Thymus (tissue), 11 donors: Measurements from ENCODE around the gene TET2. TPM values are rescaled to one million over a fixed set of nuclear protein-coding genes. Genes with fewer than 3 reads are reported as not detected.

Experiments used
- DNase-seq, 9 donors: peaks; one replicate each; pipeline ENCODE4 v3.0.0-alpha.2; 2013; ENCODE audit warnings: low spot score in 9 of 9, low read depth in 6 of 9, missing footprints in 1 of 9
- H3K27ac ChIP-seq, 2 donors: one replicate each; pipeline ENCODE4 v1.5.1; 2013; ENCODE audit warnings: control low read depth in 1 of 2, low read depth in 1 of 2, low read length in 1 of 2, mild to moderate bottlenecking in 1 of 2, moderate library complexity in 1 of 2
- H3K27me3 ChIP-seq, 2 donors: one replicate each; pipeline ENCODE4 v1.5.1; 2013; ENCODE audit warnings: low read length in 1 of 2; ENCODE audit not compliant: control insufficient read depth in 2 of 2, insufficient read depth in 1 of 2
- H3K36me3 ChIP-seq, 2 donors: one replicate each; pipeline ENCODE4 v1.5.1; 2013; ENCODE audit warnings: low read length in 1 of 2, mild to moderate bottlenecking in 1 of 2, moderate library complexity in 1 of 2; ENCODE audit not compliant: control insufficient read depth in 2 of 2, insufficient read depth in 2 of 2
- H3K4me1 ChIP-seq, 2 donors: one replicate each; pipeline ENCODE4 v1.5.1; 2013; ENCODE audit warnings: low read length in 2 of 2; ENCODE audit not compliant: control insufficient read depth in 2 of 2, insufficient read depth in 2 of 2
- H3K4me3 ChIP-seq, 2 donors: one replicate each; pipeline ENCODE4 v1.5.1; 2013; ENCODE audit warnings: low read length in 2 of 2, control low read depth in 1 of 2, mild to moderate bottlenecking in 1 of 2
- H3K9me3 ChIP-seq, 2 donors: one replicate each; pipeline ENCODE4 v1.5.1; 2013; ENCODE audit warnings: low read length in 1 of 2, mild to moderate bottlenecking in 1 of 2; ENCODE audit not compliant: control insufficient read depth in 2 of 2, insufficient read depth in 1 of 2
- WGBS: extraction: QIAGEN DNeasy Blood & Tissue Kit; methylation state at CpG from one replicate; pipeline ENCODE4 v1.1.7; 2013; 5-methylcytosine and 5-hydroxymethylcytosine counted together
- polyA plus RNA-seq: library from polyadenylated mRNA; stranded (reverse); fragments of 200-250 nt; gene quantifications from one replicate; pipeline ENCODE4 v1.2.3, GENCODE V29; 2013
- total RNA-seq: library from RNA; stranded (reverse); fragments of 120-200 nt; gene quantifications from one replicate; pipeline ENCODE4 v1.2.4, GENCODE V29; 2013
- donor health status: healthy.

TET2 gene
- total and polyA plus RNA-seq, 2 donors: 6.5 to 17.1 TPM

- peaks cover 0 to 2% of the 10 kb centered on the region in 2 donors for H3K9me3 ChIP-seq
- H3K36me3 ChIP-seq: no peaks in the 10 kb centered on the region
- H3K4me1 ChIP-seq: no peaks in the 10 kb centered on the region
- H3K27ac ChIP-seq: no peak overlapping the region
- no peak for DNase-seq
- H3K4me3 ChIP-seq: no peak overlapping the region
- H3K27me3 ChIP-seq: no peaks in the 10 kb centered on the region
These were observed 27.3 kb upstream of the TET2 start for GRCh38 chr4:105119356-105119755.

GRCh38 chr4:105120626-105121025 is 26.1 kb upstream of the TET2 start:
- no peak for DNase-seq
- no peak overlapping the region for H3K27ac ChIP-seq
- no peaks in the 10 kb centered on the region for H3K4me1 ChIP-seq

GRCh38 chr4:105122350-105122749 is 24.3 kb upstream of the TET2 start:
- Histone ChIP-seq H3K9me3 (peaks cover 0 to under 1% of the 10 kb centered on the region in 2 donors), H3K4me1 (no peaks in the 10 kb centered on the region), H3K4me3 (no peak overlapping the region), H3K36me3 (no peaks in the 10 kb centered on the region), H3K27me3 (no peaks in the 10 kb centered on the region), H3K27ac (no peak overlapping the region)
- DNase-seq: no peak
- WGBS: 90% methylated on average over 4 of the region's 4 CpGs

More at GRCh38 chr4:105120626-105121025, 26.1 kb upstream of the TET2 start:
- H3K9me3 ChIP-seq: peaks cover 0 to 2% of the 10 kb centered on the region in 2 donors
- H3K36me3 ChIP-seq: no peaks in the 10 kb centered on the region
- H3K27me3 ChIP-seq: no peaks in the 10 kb centered on the region
- no peak overlapping the region for H3K4me3 ChIP-seq

GRCh38 chr4:105126311-105127169 is 20.1 kb upstream of the TET2 start:
- DNase-seq: no peak
- over 99% methylated on average over 3 of the region's 3 CpGs for WGBS
- Histone ChIP-seq H3K4me1 (no peaks in the 10 kb centered on the region), H3K27me3 (no peaks in the 10 kb centered on the region), H3K4me3 (no peak overlapping the region), H3K36me3 (no peaks in the 10 kb centered on the region), H3K9me3 (no peaks in the 10 kb centered on the region), H3K27ac (no peak overlapping the region)

- 96% methylated on average over 2 of the region's 2 CpGs for WGBS
- Histone ChIP-seq H3K36me3 (no peaks in the 10 kb centered on the region), H3K4me1 (no peaks in the 10 kb centered on the region), H3K27me3 (no peaks in the 10 kb centered on the region), H3K27ac (no peak overlapping the region), H3K9me3 (no peaks in the 10 kb centered on the region), H3K4me3 (no peak overlapping the region)
- DNase-seq: no peak
These were observed 19.6 kb upstream of the TET2 start for GRCh38 chr4:105127170-105127445.

GRCh38 chr4:105128208-105128607 is 18.5 kb upstream of the TET2 start:
- DNase-seq: no peak
- 32% methylated on average over 1 of the region's 1 CpG for WGBS
- H3K27ac ChIP-seq: no peak overlapping the region
- H3K4me1 ChIP-seq: no peaks in the 10 kb centered on the region
- H3K9me3 ChIP-seq: no peaks in the 10 kb centered on the region
- no peak overlapping the region for H3K4me3 ChIP-seq
- no peaks in the 10 kb centered on the region for H3K27me3 ChIP-seq
- H3K36me3 ChIP-seq: no peaks in the 10 kb centered on the region

GRCh38 chr4:105129286-105130040 is 17.2 kb upstream of the TET2 start:
- no peak for DNase-seq
- no peak overlapping the region for H3K27ac ChIP-seq
- 94% methylated on average over 5 of the region's 5 CpGs for WGBS

GRCh38 chr4:105130945-105131344 is 15.7 kb upstream of the TET2 start:
- no peak for DNase-seq

More at GRCh38 chr4:105129286-105130040, 17.2 kb upstream of the TET2 start:
- Histone ChIP-seq H3K4me1 (no peaks in the 10 kb centered on the region), H3K9me3 (no peaks in the 10 kb centered on the region), H3K4me3 (no peak overlapping the region), H3K27me3 (no peaks in the 10 kb centered on the region), H3K36me3 (no peaks in the 10 kb centered on the region)

GRCh38 chr4:105133976-105134375 is 12.7 kb upstream of the TET2 start:
- H3K27me3 ChIP-seq: no peaks in the 10 kb centered on the region
- H3K4me3 ChIP-seq: no peak overlapping the region
- peaks cover 0 to 7% of the 10 kb centered on the region in 2 donors for H3K4me1 ChIP-seq
- no peak for DNase-seq
- H3K36me3 ChIP-seq: no peaks in the 10 kb centered on the region
- H3K9me3 ChIP-seq: no peaks in the 10 kb centered on the region
- WGBS: 97% methylated on average over 2 of the region's 2 CpGs
- no peak overlapping the region for H3K27ac ChIP-seq

More at GRCh38 chr4:105130945-105131344, 15.7 kb upstream of the TET2 start:
- Histone ChIP-seq H3K36me3 (no peaks in the 10 kb centered on the region), H3K4me3 (no peak overlapping the region), H3K27ac (no peak overlapping the region), H3K9me3 (no peaks in the 10 kb centered on the region), H3K4me1 (peaks cover 0 to 3% of the 10 kb centered on the region in 2 donors), H3K27me3 (no peaks in the 10 kb centered on the region)
- WGBS: 93% methylated on average over 1 of the region's 1 CpG
